GM21529 (cell line): Measurements from ENCODE around the gene MLYCD.

Experiments used
- ATAC-seq: cut with Tn5 transposase; IDR thresholded peaks from one replicate; pipeline ENCODE4 v1.9.1; 2021; ENCODE audit not compliant: unreplicated experiment

The MLYCD gene

GRCh38 chr16:83925095-83925905, 26.4 kb downstream of the MLYCD start:
- ATAC-seq = no peak

DNA sequence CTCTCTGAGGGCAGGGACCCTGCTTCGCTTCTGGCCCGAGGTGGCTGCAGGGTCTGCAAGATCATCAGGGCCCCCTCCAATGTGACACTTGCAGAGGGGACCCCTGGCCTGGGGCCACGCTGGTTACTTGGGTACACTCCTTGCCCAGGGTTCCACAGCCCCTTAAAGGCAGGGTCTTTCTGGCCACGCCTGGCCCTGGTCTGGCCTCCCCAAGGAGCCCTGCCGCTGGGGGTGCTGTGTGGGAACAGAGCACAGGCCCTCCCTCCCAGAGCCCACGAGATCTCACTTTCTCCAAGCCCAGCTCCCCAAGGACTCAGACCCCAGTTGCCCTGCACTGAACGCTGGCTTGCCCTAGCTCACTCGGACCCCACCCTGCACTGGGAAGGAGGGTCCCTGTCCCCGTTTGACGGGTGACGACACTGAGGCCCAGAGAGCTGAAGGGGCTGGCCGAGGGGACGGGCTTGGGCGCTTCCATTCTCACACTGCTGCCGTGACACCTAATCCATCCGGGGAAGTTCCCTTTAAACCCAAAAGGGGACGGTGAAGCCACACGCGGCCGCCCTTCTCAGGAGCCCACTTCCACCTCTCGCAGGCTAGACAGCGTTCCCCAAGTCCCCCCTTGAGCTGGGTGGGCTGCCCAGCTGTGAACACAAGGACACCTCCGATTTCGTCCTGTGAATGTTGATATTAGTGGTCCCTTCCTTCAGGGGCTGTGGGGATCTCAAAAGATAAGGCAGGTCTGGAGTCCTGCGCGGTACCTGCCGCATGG, 27.2 kb downstream of the MLYCD start:
- ATAC-seq = no peak

DNA sequence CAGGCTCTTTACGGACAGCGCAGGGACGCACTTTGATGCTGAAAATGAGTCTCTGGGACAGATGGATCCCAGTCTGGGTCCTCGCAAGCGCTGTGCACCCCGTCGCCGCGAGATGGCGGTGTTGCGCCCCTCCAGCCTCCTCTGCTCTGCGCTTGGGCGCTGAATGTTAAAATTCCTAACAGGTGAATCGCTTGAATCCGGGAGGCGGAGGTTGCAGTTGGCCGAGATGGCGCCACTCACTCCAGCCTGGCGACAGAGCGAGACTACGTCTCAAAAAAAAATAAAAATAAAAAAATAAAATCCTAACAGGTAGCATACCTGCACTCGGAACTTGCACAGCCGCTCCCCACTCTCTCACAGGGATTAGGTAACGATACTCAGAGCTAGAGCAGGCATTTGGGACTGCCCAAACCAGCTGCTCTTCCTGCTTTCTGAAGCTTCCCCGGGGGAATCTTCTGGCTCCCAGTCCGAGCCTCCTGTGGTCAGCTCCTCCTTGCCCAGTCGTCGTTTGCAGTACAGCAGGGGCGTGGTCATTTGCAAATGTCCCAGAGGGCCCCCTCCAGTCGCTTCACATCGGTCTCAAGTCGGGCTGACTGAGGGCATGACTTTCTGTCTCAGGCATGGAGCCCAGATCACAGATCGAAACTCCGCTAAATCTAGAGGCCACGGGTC, 27.9 kb downstream of the MLYCD start:
- peak; percentile 76 for ATAC-seq

GRCh38 chr16:83928341-83929055, 29.6 kb downstream of the MLYCD start:
- ATAC-seq = no peak

GRCh38 chr16:83929811-83930555, 31.1 kb downstream of the MLYCD start:
- ATAC-seq = no peak

DNA sequence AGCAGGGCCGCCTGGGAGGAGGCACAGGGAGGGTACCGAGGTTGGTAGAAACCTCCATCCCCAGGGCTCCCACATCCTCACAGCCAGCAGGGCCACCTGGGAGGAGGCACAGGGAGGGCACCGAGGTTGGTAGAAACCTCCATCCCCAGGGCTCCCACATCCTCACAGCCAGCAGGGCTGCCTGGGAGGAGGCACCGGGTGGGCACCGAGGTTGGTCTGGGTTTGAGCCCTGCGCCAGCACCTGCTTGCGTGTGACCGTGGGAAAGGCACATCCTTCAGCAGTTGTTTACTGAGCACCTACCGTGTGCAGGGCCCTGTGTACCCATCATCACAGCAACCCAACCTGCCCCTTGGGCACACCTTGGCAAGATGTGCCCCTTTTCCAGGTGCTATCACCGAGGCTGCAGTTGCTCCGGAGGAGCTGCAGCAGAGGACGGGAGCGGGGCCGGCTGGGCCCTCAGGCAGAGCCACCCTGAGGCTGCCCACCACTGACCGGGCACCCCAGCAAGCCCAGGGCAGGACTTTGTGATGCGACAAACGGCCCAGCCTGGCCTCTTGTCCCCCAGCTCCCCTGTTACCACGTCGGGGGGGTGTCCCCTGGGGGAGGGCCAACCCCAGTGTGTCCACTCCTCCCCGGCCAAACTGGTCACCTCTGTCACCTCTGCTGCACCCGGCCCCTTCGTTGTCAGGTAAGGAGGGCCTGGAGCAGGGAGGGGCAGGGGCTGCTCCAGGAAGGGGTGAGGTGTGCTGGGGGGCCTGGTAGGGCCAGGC, 32.0 kb downstream of the MLYCD start:
- no peak for ATAC-seq

- ATAC-seq = no peak
These were observed 32.6 kb downstream of the MLYCD start for GRCh38 chr16:83931556-83931955.

GRCh38 chr16:83932304-83932703, 33.4 kb downstream of the MLYCD start:
- no peak for ATAC-seq

DNA sequence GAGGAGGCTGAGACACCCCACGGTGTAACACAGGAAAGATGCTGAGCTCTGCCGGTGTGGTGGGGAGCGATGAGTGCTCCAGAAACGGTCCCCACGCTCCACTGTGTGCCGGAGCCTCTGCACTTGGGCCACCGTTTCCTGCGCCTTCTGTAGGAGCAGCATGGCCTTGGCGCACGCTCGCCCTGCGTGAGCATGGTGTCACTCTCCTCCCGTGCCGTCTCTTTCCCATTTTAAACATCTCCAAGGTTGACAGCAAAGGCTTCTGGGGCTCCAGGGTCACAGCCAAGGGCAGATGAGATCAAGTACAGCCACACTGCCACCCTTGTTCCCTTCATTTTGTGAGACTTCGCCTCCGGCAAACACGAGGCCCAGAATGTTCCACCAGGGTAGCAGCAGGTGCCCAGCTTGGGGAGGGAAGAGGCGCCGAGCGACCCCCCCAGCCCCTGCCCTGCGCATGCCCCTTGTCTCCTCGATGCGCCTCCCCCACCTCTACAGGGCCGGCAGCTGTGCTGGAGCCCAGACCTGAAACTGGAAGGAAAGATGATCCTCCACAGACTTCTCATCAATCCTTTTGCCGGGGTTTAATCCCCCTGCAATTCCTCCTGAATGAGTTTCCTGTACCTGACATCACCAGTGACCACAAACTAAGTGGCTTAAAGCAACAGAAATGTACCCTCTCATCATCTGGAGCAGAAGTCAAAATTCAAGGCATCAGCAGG, 34.2 kb downstream of the MLYCD start:
- ATAC-seq = no peak

DNA sequence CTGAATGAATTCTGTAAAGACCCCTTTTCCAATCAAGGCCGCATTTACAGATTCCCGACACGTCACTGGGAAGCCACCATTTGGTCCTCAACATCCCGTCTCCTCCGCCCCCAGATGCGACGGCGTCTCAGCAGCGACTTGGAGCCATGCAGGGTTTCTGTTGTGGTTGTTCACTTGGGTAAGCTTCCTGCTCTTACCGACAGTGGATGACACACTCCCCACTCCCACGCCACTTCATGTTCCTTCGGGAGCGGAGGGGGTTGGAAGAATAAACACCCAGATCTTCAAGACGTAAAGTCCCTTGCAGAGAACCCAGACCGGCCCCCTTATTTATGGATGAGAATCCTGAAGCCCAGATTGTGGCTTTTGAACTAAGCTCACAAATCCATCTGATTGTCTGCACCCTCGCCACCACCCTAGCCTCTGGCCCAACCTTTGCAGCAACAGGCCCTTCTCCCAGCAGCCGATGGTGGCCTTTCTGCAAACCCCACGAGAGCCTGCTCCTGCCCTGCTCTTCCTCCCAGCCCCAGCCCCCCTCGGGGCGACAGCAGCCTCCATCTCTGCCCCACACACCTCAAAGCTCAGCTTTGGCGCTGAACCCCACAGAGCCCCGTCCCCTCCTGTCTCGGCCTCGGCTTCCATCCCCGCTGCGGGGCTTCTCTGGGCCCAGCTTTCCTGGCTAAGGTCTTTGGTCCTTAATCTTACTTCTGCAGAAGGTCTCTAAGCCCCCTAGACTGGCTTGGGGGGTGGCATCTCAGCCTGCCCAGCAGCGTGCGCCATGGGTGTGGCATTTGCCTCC, 35.2 kb downstream of the MLYCD start:
- ATAC-seq = no peak

GRCh38 chr16:83934684-83934977, 35.7 kb downstream of the MLYCD start:
- no peak for ATAC-seq

DNA sequence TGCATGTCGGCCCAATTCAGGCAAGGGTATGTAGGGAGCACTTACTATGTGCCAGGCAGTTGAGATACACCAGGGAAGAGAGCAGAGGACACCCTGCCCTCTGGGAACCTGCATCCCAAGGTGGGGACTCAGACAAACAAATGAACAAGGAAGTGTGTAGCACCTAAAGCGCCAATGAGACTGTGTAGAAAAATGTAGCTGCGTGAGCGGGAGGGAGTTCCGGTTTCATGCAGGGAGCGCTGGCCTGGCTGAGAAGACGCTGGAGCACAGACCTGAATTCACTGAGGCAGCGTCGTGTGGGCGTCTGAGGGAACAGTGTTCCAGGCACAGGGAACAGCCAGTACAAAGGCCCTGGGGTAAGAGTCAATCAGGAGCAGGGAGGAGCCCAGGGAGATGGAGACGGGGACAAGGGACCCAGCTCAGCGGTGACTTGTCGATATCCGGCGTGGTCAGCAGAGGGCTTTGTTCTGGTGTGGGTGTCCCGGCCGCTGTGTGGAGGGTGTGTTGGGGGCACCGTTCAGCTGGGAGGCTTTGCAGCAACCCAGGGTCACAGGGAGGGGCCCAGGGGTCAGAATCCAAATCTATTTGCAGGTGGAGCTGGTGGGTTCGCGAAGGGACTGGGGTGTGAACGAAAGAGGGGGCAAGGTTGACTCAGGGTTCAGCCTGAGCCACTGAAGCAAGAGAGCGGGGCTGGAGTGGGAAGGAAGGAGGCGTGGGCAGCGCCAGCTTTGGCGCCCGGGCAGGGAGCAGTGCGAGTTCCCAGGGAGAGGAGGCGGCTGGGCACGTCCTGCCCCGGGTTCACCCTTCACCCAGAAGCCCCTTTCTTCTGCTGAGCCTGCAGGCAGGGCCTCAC, 36.3 kb downstream of the MLYCD start:
- no peak for ATAC-seq

GRCh38 chr16:83935858-83936255, 36.9 kb downstream of the MLYCD start:
- no peak for ATAC-seq

DNA sequence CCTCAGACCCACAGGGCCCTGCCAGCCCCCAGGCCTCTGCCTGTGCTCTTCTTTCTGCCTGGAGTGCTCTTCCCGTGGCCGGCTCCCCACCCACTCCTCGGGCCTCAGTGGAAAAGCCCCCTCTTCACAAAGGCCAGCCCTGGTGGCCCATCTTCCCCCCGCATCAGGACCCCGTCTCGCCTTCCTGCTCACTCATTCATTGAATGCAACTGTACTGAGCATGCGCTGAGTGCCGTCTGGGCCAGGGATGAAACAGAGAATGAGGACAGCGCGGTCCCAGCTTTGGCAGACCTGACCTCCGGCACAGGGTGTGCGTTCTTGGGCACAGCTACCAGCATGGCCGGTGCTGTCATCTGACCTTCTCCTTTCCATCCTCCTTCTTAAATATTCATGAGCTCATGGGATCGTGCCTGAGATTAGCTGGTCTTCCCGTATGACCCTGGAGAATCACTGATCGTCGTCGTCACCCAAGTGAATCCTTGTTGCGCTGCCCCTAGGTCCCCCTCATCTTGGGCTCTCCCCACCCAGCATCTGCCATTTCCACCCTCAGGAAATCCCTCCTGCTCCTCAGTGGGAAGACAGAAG, 37.8 kb downstream of the MLYCD start:
- ATAC-seq = no peak

DNA sequence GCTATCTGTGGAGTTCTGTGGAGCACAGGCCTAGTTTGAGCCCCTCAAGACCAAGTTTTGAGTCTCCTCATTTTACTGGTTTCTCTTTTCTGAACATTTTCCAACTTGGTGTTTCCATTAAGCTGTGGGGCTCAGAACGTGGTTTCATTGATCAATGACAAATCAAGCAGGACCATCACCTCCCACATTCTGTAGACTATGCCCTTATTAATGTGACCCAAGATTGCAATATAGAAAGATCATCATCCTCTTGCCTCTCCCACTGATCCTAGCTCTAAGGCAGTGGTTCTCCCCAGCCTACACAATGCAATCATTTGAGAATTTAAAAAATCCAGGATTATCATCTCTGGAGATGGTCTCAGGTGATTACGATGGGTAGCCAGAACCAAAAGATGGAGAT, 38.4 kb downstream of the MLYCD start:
- no peak for ATAC-seq

GRCh38 chr16:83937922-83938885, 39.3 kb downstream of the MLYCD start:
- ATAC-seq = no peak
